Lung (tissue), 12 donors: Measurements from ENCODE around the gene NRP2. TPM values are rescaled to one million over a fixed set of nuclear protein-coding genes. Genes with fewer than 3 reads are reported as not detected.

ENCODE experiments used
- ATAC-seq: fragments of 200-7000 bp; cut with Tn5 transposase; one replicate; pipeline ENCODE4 v1.9.1; 2020; ENCODE audit warnings: moderate number of reproducible peaks; ENCODE audit not compliant: insufficient read depth, low FRiP score
- DNase-seq, 3 donors: peaks; one replicate each; pipeline ENCODE4 v3.0.0-alpha.2; 2013 to 2017
- H3K27ac ChIP-seq, 2 donors: one replicate each; pipeline ENCODE4 v1.5.1; 2013; ENCODE audit warnings: mild to moderate bottlenecking in 2 of 2, moderate library complexity in 2 of 2, control low read depth in 1 of 2, inconsistent platforms in 1 of 2, low read depth in 1 of 2, low read length in 1 of 2
- H3K27me3 ChIP-seq, 3 donors: one replicate each; pipeline ENCODE4 v1.5.1; 2013; ENCODE audit warnings: low read length in 2 of 3; ENCODE audit not compliant: control insufficient read depth in 3 of 3, insufficient read depth in 3 of 3
- H3K36me3 ChIP-seq, 4 donors: one replicate each; pipeline ENCODE4 v1.5.1; 2013; ENCODE audit warnings: low read length in 4 of 4, mild to moderate bottlenecking in 1 of 4, moderate library complexity in 1 of 4; ENCODE audit not compliant: control insufficient read depth in 4 of 4, insufficient read depth in 4 of 4
- H3K4me1 ChIP-seq, 5 donors: one replicate each; pipeline ENCODE4 v1.5.1; 2013; ENCODE audit warnings: low read length in 5 of 5, mild to moderate bottlenecking in 2 of 5, moderate library complexity in 1 of 5; ENCODE audit not compliant: control insufficient read depth in 5 of 5, insufficient read depth in 5 of 5
- H3K4me3 ChIP-seq: one replicate; pipeline ENCODE4 v1.5.1; 2013; ENCODE audit warnings: mild to moderate bottlenecking, control low read depth, moderate library complexity
- H3K9ac ChIP-seq, 2 donors: one replicate each; pipeline ENCODE4 v1.5.1; 2013; ENCODE audit warnings: low read length in 2 of 2, control low read depth in 1 of 2; ENCODE audit not compliant: insufficient read depth in 1 of 2
- H3K9me3 ChIP-seq, 4 donors: one replicate each; pipeline ENCODE4 v1.5.1; 2013; ENCODE audit warnings: low read length in 3 of 4, mild to moderate bottlenecking in 1 of 4, moderate library complexity in 1 of 4; ENCODE audit not compliant: control insufficient read depth in 4 of 4, insufficient read depth in 3 of 4
- WGBS, 2 donors: extraction: QIAGEN DNeasy Blood & Tissue Kit; methylation state at CpG; one replicate each; pipeline ENCODE4 v1.1.7; 2013; 5-methylcytosine and 5-hydroxymethylcytosine counted together
- polyA plus RNA-seq, 2 donors: library from polyadenylated mRNA; stranded (reverse); fragments of 200-250 nt; gene quantifications; one replicate each; pipeline ENCODE4 v1.2.1, GENCODE V29; 2013
- total RNA-seq, 2 donors: library from RNA; depleted of rRNA in 1 of 2; stranded (reverse); fragments of >200 nt in 1 of 2; gene quantifications; one replicate each; pipeline ENCODE4 v1.2.1, GENCODE V29; 2014 to 2021
- TF ChIP-seq, protein P1 (sequence below): IDR thresholded peaks from 2 replicates; pipeline ENCODE4 v1.5.1; 2012; ENCODE audit warnings: mild to moderate bottlenecking; ENCODE audit errors: control extremely low read depth, extremely low read depth
- donor health status: control.
- donor health status: control.
- donor health status: Bipolar disorder and iron deficiency.
- donor health status: healthy.
- donor health status: DM: yes; HTN: yes; CAD: no.

Gene NRP2
- total and polyA plus RNA-seq, 4 donors: 20.4 to 125 (median 63.2) TPM

DNA sequence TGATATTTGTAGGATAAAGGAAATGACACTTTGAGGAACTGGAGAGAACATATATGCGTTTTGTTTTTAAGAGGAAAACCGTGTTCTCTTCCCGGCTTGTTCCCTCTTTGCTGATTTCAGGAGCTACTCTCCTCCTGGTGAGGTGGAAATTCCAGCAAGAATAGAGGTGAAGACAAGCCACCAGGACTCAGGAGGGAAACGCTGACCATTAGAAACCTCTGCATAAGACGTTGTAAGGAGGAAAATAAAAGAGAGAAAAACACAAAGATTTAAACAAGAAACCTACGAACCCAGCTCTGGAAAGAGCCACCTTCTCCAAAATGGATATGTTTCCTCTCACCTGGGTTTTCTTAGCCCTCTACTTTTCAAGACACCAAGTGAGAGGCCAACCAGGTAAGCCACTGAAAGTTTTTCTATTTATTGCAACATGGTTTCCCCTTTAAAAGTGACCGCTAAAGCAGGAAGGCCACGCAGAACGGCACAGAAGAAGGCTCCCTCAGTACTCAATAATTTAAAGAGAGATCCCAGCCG lies 735 bp downstream of the NRP2 start:
- peak overlapping the region; percentile 87 for H3K4me3 ChIP-seq
- peaks cover 0 to 64% (median 11%) of the 10 kb centered on the region in 5 donors for H3K4me1 ChIP-seq
- no peak for DNase-seq
- peaks cover 0 to 6% (median 2%) of the 10 kb centered on the region in 3 donors for H3K27me3 ChIP-seq
- no peaks in the 10 kb centered on the region for H3K9me3 ChIP-seq
- 7 to 16% methylated on average over 10 of the region's 10 CpGs for WGBS, 2 donors
- ATAC-seq: no peak
- H3K27ac ChIP-seq: peak overlapping the region; percentile 34 to 96
- TF ChIP-seq, protein P1, sequence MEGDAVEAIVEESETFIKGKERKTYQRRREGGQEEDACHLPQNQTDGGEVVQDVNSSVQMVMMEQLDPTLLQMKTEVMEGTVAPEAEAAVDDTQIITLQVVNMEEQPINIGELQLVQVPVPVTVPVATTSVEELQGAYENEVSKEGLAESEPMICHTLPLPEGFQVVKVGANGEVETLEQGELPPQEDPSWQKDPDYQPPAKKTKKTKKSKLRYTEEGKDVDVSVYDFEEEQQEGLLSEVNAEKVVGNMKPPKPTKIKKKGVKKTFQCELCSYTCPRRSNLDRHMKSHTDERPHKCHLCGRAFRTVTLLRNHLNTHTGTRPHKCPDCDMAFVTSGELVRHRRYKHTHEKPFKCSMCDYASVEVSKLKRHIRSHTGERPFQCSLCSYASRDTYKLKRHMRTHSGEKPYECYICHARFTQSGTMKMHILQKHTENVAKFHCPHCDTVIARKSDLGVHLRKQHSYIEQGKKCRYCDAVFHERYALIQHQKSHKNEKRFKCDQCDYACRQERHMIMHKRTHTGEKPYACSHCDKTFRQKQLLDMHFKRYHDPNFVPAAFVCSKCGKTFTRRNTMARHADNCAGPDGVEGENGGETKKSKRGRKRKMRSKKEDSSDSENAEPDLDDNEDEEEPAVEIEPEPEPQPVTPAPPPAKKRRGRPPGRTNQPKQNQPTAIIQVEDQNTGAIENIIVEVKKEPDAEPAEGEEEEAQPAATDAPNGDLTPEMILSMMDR: no peak
- H3K9ac ChIP-seq: peak overlapping the region; percentile 16 to 67
- no peaks in the 10 kb centered on the region for H3K36me3 ChIP-seq

DNA sequence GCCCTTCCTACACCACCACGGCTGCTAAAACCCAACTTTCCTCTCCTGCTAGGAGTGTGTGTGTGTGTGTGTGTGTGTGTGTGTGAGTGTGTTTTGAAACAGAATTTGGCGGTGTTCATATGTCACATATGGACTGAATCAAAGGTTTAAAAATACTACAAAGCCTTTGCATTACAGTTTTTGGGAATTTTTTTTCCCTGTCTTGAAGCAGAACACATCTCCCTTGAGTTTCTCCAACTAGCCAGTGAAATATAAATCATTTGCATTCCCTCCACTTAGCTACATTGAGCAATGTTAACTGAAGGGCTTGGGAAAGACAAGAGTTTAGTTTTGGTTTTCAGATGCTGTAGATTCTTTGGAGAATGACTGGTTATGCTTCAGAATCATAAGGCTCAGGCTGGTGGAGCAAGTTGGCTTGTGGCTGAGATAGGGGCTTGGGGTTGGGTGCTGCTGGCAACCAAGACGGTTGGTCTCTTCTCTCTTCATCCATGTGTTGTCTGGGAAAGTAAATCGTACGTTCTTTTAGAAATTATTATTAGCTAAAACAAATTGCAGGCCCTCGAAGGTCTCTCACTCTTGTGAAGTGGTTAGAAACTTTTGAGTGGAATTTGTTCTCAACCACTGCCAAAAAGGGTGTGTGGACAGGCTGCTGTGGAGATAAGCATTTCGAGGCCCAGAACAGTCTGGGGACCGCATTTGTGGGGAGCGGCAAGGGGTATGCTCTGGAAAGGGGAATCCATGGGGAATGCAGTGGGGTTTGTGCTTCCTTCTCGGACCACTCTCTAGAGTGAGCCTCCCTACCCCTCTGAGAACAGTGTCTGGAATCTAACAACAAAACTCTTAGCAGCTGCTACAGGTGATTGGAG lies 1.4 kb downstream of the NRP2 start:
- Histone ChIP-seq H3K4me3 (peak overlapping the region; percentile 87), H3K36me3 (no peaks in the 10 kb centered on the region), H3K27me3 (peaks cover 0 to 6% (median 2%) of the 10 kb centered on the region in 3 donors), H3K9me3 (no peaks in the 10 kb centered on the region), H3K27ac (peak overlapping the region; percentile 34 to 96), H3K9ac (peak overlapping the region in 1 of 2 donors; percentile 67), H3K4me1 (peaks cover 4 to 71% (median 11%) of the 10 kb centered on the region in 5 donors)
- WGBS, 2 donors: 38 to 67% methylated on average over 10 of the region's 10 CpGs
- DNase-seq (peak; percentile 39 to 74 (median 69)), ATAC-seq (no peak)
- TF ChIP-seq, protein P1: no peak

DNA sequence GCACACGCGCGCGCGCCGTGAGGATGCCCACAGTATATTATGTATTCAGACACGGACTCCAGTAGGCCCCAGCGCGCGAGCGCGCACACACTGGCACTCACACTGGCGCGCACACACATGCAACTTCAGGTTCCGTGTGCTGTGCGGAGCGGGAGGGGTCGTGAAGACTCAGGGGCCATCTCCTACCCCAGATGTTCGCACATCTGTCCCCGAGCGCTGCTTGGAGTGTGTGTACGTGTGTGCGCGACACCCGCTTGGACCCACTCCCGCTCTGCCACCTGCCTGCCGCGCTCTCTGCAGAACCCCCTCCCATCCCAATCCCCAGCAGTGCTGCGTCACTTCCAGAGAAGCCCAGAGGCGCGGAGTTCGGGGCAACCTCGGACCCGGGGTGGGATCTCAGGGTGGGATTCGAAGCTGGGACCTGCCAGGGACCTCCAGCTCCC lies 2.6 kb downstream of the NRP2 start:
- peaks cover 4 to 75% (median 11%) of the 10 kb centered on the region in 5 donors for H3K4me1 ChIP-seq
- WGBS, 2 donors: 12 to 16% methylated on average over 34 to 35 of the region's 35 CpGs

More for the DNA sequence above, 2.6 kb downstream of the NRP2 start:
- Histone ChIP-seq H3K36me3 (no peaks in the 10 kb centered on the region), H3K9me3 (no peaks in the 10 kb centered on the region), H3K9ac (peak overlapping the region in 1 of 2 donors; percentile 70), H3K27me3 (peaks cover 0 to 6% (median 2%) of the 10 kb centered on the region in 3 donors), H3K4me3 (peak overlapping the region; percentile 74), H3K27ac (peak overlapping the region in 1 of 2 donors; percentile 89)
- TF ChIP-seq, protein P1: no peak
- no peak for ATAC-seq
- DNase-seq: peak; percentile 52 to 66 (median 60)
